ENCODE data around the gene GPATCH2. TPM values are rescaled to one million over a fixed set of nuclear protein-coding genes. Genes with fewer than 3 reads are reported as not detected.

The GPATCH2 gene
- total RNA-seq, 2 experiments from 2014 or later: 10.0 to 11.9 TPM

DNA sequence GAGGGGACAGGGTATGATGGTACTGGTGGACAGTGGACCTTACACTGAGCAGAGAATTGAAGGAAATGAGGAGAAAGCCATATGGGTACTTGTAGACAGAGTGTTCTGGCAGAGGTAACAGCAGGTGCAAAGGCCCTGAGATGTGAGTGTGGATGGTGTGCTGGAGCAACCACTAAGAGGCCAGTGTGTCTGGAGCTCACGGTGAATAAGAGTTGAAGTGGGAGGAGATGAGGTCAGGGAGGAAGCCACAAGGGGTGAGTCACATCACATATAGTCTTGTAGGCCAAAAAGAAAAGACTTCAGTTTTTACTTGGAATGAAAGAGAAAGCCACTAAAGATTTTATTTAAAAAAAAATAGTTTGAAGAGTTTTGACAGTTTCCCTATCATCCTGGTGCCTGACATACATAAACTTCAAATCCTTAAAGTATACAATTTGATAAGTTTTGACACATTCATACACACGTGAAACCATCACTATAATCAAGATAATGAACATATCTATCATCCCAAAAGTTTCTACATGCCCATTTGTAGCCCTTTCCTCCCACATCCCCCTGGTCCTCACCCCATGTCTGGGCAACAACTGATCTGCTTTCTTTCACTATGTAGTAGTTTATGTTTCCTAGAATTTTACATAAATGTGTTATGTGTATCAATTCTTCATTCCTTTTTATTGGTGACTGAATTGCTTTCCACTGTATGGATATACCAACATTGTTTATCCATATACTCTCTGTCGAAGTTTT, 148.4 kb downstream of the GPATCH2 start:
- peak; percentile 37 for DNase-seq
- peaks cover 22% of the 10 kb centered on the region for H3K4me1 Mint-ChIP-seq
- no peaks in the 10 kb centered on the region for H3K27me3 Mint-ChIP-seq
- H3K27ac Mint-ChIP-seq: peak overlapping the region; percentile 79
- peaks cover 27% of the 10 kb centered on the region for H3K36me3 Mint-ChIP-seq
- POLR2A ChIA-PET: interaction anchor here (1.0 kb wide), 1 partner anchor 148 kb away, joined by 3 read pairs; the partner anchor contains the start of genes GPATCH2 and SPATA17
- peak overlapping the region; percentile 48 for H3K4me3 Mint-ChIP-seq
- H3K9me3 Mint-ChIP-seq: peaks cover 6% of the 10 kb centered on the region
- peak; percentile 99 for ATAC-seq (ENCODE audit: low read depth)

DNA sequence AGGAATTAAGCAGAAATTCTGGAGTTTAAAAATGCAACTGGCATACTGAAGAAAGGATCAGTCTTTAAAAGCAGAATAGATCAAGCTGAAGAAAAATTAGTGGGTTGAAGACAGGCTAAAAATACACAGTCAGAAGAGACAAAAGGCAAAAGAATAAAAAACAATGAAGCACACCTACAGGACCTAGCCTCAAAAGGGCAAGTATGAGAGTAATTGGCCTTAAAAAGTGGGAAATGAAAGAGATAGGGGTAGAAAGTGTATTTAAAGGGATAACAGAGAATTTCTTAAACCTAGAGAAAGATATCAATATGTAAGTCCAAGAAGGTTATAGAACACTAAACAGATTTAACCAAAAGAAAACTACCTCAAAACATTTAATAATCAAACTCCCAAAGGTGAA, 152.4 kb downstream of the GPATCH2 start:
- POLR2A ChIA-PET: no interaction called here
- no peak for ATAC-seq (ENCODE audit: low read depth)
- Mint-ChIP-seq H3K36me3 (peaks cover 24% of the 10 kb centered on the region), H3K9me3 (peaks cover 6% of the 10 kb centered on the region), H3K27me3 (no peaks in the 10 kb centered on the region), H3K4me1 (peaks cover 18% of the 10 kb centered on the region), H3K4me3 (no peak overlapping the region), H3K27ac (no peak overlapping the region)
- no peak for DNase-seq

DNA sequence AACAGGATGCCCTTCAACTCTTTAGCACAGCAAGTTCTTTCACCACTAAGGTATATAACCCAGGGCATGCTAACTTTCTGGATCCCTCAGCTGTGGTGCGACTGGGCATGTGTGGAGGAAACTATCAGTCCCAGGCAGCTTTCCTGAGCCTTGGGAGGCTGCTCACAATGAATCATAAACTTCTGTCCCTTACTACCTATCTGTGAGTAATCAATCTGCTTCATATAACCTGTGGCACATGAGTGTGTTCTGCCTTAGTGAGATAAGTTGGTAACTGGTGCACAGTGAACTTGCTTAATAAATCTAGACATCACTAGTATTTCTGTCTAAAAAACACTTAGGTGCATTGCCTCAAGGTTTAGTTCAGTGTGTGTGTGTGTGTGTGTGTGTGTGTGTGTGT, 158.0 kb downstream of the GPATCH2 start:
- H3K4me1 Mint-ChIP-seq: no peaks in the 10 kb centered on the region
- no peak for ATAC-seq (ENCODE audit: low read depth)
- no peak for DNase-seq
- POLR2A ChIA-PET: no interaction called here
- no peak overlapping the region for H3K4me3 Mint-ChIP-seq
- no peaks in the 10 kb centered on the region for H3K9me3 Mint-ChIP-seq
- H3K27me3 Mint-ChIP-seq: no peaks in the 10 kb centered on the region
- peaks cover 4% of the 10 kb centered on the region for H3K36me3 Mint-ChIP-seq
- no peak overlapping the region for H3K27ac Mint-ChIP-seq

DNA sequence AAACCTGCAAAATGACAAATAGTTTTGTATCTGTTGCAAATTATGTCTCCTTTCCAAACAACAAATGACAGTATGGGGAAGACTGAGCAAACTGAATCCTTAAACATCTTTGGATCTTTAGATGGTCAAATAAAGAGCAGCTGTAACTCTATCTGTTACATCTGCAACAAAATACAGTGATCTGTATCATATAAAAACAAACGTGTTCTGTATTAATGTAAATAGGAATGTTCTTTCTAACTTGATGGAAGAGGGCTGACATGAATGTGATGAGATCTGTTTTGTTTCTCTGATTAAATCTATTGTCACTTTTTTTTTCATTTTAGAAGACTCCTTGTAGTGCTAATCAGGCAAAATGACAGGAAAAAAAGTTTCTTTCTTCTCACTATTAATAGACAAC, 159.5 kb downstream of the GPATCH2 start:
- no peak for DNase-seq
- POLR2A ChIA-PET: no interaction called here
- H3K4me1 Mint-ChIP-seq: no peaks in the 10 kb centered on the region

DNA sequence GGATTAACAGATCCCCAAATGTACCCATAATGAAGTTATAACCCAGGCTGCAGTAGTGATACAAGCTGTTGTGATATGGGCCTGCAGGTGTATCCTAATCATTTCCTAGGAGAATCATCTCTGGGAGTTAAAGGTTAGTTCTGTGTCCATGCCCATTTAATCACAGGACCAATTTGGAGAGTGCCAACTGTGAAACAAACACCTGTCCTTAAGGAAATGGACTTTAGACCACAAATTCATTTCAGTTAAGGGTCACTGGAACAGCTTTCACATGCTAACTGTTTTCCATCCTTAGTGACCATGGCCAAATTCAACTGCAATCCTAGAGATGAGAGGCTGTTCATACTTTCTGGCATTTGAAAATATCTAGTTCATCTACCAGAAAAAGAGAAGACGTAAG, 160.9 kb downstream of the GPATCH2 start:
- peaks cover 2% of the 10 kb centered on the region for H3K9me3 Mint-ChIP-seq
- H3K4me1 Mint-ChIP-seq: no peaks in the 10 kb centered on the region
- ATAC-seq (ENCODE audit: low read depth): no peak
- no peak overlapping the region for H3K27ac Mint-ChIP-seq
- no peak for DNase-seq
- peaks cover 13% of the 10 kb centered on the region for H3K36me3 Mint-ChIP-seq
- H3K27me3 Mint-ChIP-seq: no peaks in the 10 kb centered on the region
- H3K4me3 Mint-ChIP-seq: no peak overlapping the region
- POLR2A ChIA-PET: no interaction called here

More for the DNA sequence above, 159.5 kb downstream of the GPATCH2 start:
- no peak for ATAC-seq (ENCODE audit: low read depth)
- Mint-ChIP-seq H3K4me3 (no peak overlapping the region), H3K27ac (no peak overlapping the region), H3K27me3 (no peaks in the 10 kb centered on the region), H3K36me3 (peaks cover 5% of the 10 kb centered on the region), H3K9me3 (no peaks in the 10 kb centered on the region)

DNA sequence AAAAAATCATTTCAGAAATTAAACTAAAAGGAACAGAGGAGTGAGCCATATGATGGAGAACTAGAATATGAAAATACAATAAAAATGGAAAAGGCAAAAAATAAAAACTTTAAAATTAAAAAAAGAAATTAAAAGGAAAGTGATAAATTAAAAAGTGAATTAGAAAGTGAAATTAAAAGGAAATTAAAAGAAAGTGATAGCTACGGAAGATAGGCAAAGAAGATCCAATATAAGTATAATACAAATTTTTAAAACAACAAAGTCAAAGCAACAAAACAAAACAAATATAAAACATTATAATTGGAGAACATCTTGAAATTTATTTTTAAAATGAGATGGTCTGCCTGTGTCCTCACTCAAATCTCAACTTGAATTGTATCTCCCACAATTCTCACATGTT, 165.8 kb downstream of the GPATCH2 start:
- H3K4me3 Mint-ChIP-seq: no peak overlapping the region
- peaks cover 21% of the 10 kb centered on the region for H3K36me3 Mint-ChIP-seq
- DNase-seq (no peak), ATAC-seq (ENCODE audit: low read depth) (no peak)
- no peaks in the 10 kb centered on the region for H3K27me3 Mint-ChIP-seq
- H3K27ac Mint-ChIP-seq: no peak overlapping the region
- H3K9me3 Mint-ChIP-seq: peaks cover 8% of the 10 kb centered on the region
- POLR2A ChIA-PET: no interaction called here
- no peaks in the 10 kb centered on the region for H3K4me1 Mint-ChIP-seq

DNA sequence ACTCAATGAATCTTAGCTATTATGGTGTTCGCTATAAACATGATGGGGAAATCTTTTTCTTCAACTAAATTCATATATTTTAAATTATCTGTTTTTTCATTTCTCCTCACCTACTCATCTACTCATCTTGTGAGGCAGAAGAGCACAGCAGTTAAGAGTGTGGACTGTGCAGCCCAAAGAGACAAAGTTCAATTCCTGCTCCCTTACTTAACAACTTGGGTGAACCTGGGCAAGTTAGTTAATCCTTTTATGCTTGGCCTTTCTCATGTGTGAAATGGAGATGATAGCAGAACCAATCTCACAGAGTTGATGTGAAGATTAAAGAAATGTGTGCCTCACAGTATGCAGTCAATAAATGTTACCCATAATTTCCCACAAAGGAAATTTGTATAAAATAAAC, 168.2 kb downstream of the GPATCH2 start:
- Mint-ChIP-seq H3K27ac (no peak overlapping the region), H3K4me1 (no peaks in the 10 kb centered on the region), H3K27me3 (no peaks in the 10 kb centered on the region), H3K36me3 (peaks cover 17% of the 10 kb centered on the region), H3K4me3 (no peak overlapping the region), H3K9me3 (peaks cover 8% of the 10 kb centered on the region)
- POLR2A ChIA-PET: no interaction called here
- ATAC-seq (ENCODE audit: low read depth) (no peak), DNase-seq (no peak)

DNA sequence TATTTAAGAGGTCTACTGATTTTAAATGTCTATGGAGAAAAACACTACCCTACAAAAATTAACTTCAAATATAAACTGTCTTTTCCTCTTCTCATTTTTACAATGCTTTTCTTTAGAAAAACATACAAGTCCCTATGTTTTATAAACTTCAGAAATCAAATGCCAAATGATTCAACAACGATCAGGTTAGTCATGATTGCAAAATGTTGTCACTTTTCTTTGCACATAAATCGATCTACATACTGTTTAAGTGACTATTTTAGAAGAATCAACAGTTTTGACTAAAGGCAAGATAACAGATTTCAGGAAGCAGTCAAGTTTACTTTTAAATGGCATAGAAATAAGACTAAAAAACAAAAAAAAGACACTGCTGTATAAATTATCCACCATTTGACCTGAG, 168.7 kb downstream of the GPATCH2 start:
- Mint-ChIP-seq H3K36me3 (peaks cover 17% of the 10 kb centered on the region), H3K4me1 (no peaks in the 10 kb centered on the region), H3K4me3 (no peak overlapping the region), H3K9me3 (peaks cover 8% of the 10 kb centered on the region), H3K27me3 (no peaks in the 10 kb centered on the region), H3K27ac (no peak overlapping the region)
- ATAC-seq (ENCODE audit: low read depth): no peak
- DNase-seq: no peak
- POLR2A ChIA-PET: no interaction called here

DNA sequence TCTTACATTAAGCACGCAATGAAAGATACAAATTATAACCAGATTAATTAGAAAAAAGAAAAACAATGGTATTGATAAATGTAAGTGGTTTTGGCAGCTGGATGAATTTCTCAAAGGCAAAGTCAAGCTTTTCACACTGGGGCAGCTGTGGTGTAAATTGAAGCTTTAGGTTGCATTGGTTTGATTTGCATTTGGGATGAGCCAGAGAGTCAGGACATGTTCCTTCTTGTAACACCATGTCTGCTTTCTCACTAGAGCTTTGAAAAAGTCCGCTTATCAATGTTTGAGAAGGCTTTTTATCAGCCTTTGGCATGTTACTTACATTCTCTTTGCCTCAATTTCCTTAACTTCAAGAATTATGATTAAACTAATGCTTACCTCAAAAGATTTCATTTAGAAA, 173.9 kb downstream of the GPATCH2 start:
- ATAC-seq (ENCODE audit: low read depth) (no peak), DNase-seq (no peak)
- H3K4me3 Mint-ChIP-seq: no peak overlapping the region
- POLR2A ChIA-PET: no interaction called here
- no peaks in the 10 kb centered on the region for H3K4me1 Mint-ChIP-seq
- peaks cover 1% of the 10 kb centered on the region for H3K36me3 Mint-ChIP-seq
- H3K27ac Mint-ChIP-seq: no peak overlapping the region
- no peaks in the 10 kb centered on the region for H3K27me3 Mint-ChIP-seq
- H3K9me3 Mint-ChIP-seq: no peaks in the 10 kb centered on the region

DNA sequence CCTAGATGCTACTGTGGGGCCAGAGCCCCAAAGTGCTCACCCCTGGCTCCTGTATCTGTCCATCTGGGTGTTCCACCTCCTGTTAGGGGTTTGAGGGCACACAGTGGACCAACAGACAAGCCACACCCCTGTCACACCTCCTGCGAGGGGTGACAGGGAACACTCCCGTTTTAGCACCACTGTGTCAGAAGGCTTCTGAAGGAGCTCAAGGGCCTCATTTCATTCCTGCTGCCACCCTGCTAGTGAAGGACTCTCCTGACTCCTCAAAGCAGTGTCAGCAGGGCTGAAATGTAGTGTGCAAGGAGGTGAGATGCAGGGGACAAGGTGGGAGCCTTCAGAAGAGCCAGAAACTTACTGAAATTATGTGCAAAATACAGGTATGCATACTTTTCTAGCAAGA, 174.6 kb downstream of the GPATCH2 start:
- Mint-ChIP-seq H3K36me3 (peaks cover 1% of the 10 kb centered on the region), H3K4me1 (no peaks in the 10 kb centered on the region), H3K27me3 (no peaks in the 10 kb centered on the region), H3K9me3 (no peaks in the 10 kb centered on the region), H3K27ac (no peak overlapping the region), H3K4me3 (no peak overlapping the region)
- DNase-seq (no peak), ATAC-seq (ENCODE audit: low read depth) (no peak)
- POLR2A ChIA-PET: no interaction called here

DNA sequence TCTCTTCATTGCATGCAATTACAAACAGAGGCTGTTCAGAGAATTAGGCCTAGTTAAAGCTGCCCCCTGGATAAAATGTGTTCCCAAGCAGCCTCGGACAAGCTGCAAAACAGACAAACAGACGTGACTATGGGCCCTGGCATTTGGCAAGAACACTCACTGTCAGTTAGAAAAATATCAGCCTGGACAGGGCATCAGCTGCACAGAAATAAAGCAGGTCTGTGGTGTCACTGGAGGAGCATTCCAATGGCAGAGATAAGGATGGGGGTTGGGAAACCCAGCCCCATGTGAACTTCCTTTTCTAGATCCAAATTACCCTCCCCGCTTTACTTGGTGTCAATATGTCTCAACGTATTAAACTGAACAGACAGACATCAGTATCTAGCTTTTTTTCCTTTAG, 177.1 kb downstream of the GPATCH2 start:
- no peak overlapping the region for H3K27ac Mint-ChIP-seq
- POLR2A ChIA-PET: interaction anchor here (0.7 kb wide), 1 partner anchor 9 kb away, joined by 4 read pairs; no protein-coding TSS in a partner anchor
- no peaks in the 10 kb centered on the region for H3K27me3 Mint-ChIP-seq
- DNase-seq (no peak), ATAC-seq (ENCODE audit: low read depth) (no peak)
- no peaks in the 10 kb centered on the region for H3K4me1 Mint-ChIP-seq
- H3K9me3 Mint-ChIP-seq: no peaks in the 10 kb centered on the region
- peaks cover 1% of the 10 kb centered on the region for H3K36me3 Mint-ChIP-seq
- no peak overlapping the region for H3K4me3 Mint-ChIP-seq

DNA sequence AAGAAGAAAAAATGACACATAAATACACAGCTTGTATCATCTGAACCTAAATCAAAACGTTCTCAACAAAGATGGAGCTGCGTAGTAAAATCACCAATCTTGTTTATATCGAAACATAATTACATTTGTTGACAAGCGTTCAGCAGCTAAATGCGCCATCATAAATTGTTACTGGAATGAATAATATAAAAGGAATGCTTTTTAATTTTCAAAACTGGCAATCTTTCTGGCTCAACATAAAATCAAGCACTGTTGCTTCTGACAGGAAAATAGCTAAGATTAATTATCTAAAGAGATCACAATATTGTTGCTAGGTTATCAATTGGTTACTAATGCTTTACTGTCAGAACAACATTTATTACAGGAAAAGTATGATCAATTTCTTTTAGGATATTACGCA, 181.5 kb downstream of the GPATCH2 start:
- H3K4me3 Mint-ChIP-seq: no peak overlapping the region
- H3K9me3 Mint-ChIP-seq: no peaks in the 10 kb centered on the region
- H3K4me1 Mint-ChIP-seq: no peaks in the 10 kb centered on the region
- peaks cover 10% of the 10 kb centered on the region for H3K36me3 Mint-ChIP-seq
- H3K27me3 Mint-ChIP-seq: no peaks in the 10 kb centered on the region
- DNase-seq (no peak), ATAC-seq (ENCODE audit: low read depth) (no peak)
- no peak overlapping the region for H3K27ac Mint-ChIP-seq
- POLR2A ChIA-PET: no interaction called here

DNA sequence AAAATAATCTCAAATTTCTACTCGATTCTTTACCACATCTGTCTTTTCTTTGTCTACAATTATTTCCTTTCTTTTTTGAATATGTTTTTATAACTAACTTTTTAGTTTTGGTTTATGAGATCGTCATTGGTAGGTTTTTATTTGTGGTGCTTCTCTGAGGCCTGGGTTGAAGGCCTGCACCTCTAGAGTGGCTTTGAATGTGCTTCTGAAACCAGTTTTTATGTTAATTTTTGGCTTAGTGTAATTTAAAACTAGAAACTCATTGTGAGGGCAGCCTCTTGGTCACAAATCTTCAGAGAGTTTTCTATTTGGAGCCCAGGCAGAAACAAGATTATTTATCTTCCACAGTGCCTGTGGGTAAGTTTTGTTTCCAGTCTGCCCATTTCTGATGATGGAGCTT, 187.0 kb downstream of the GPATCH2 start:
- Mint-ChIP-seq H3K27me3 (no peaks in the 10 kb centered on the region), H3K4me1 (no peaks in the 10 kb centered on the region), H3K36me3 (peaks cover 16% of the 10 kb centered on the region)

DNA sequence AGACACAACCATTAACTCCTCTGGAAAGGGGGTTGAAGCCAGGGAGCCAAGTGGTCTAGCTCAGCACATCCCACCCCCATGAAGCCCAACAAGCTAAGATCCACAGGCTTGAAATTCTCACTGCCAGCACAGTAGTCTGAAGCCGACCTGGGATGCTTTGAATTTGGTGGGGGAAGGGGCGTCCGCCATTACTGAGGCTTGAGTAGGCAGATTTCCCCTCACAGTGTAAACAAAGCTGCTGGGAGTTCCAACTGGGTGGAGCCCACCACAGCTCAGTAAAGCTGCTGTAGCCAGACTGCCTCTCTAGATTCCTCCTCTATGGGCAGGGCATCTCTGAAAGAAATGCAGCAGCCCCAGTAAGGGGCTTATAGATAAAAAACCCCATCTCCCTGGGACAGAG, 193.5 kb downstream of the GPATCH2 start:
- peaks cover 10% of the 10 kb centered on the region for H3K36me3 Mint-ChIP-seq
- no peak overlapping the region for H3K27ac Mint-ChIP-seq
- no peak for DNase-seq
- H3K4me3 Mint-ChIP-seq: no peak overlapping the region
- peaks cover 6% of the 10 kb centered on the region for H3K9me3 Mint-ChIP-seq
- H3K27me3 Mint-ChIP-seq: no peaks in the 10 kb centered on the region
- H3K4me1 Mint-ChIP-seq: no peaks in the 10 kb centered on the region
- no peak for ATAC-seq (ENCODE audit: low read depth)
- POLR2A ChIA-PET: no interaction called here

More for the DNA sequence above, 187.0 kb downstream of the GPATCH2 start:
- H3K9me3 Mint-ChIP-seq: peaks cover 5% of the 10 kb centered on the region
- ATAC-seq (ENCODE audit: low read depth) (no peak), DNase-seq (no peak)
- no peak overlapping the region for H3K4me3 Mint-ChIP-seq
- no peak overlapping the region for H3K27ac Mint-ChIP-seq
- POLR2A ChIA-PET: no interaction called here

Measured in activated naive CD8-positive, alpha-beta T cell treated with anti-CD3 and anti-CD28 coated beads, Interleukin-2, amount 10 ng/mL, durations not matched to agents 7 days and 5 days (primary cell).